Retina (tissue), 1 donor: ENCODE measurements around the gene NKX2-8.

Experiments
- DNase-seq: peaks from one replicate; pipeline ENCODE4 v3.0.0-alpha.2; 2016

NKX2-8 gene

DNA sequence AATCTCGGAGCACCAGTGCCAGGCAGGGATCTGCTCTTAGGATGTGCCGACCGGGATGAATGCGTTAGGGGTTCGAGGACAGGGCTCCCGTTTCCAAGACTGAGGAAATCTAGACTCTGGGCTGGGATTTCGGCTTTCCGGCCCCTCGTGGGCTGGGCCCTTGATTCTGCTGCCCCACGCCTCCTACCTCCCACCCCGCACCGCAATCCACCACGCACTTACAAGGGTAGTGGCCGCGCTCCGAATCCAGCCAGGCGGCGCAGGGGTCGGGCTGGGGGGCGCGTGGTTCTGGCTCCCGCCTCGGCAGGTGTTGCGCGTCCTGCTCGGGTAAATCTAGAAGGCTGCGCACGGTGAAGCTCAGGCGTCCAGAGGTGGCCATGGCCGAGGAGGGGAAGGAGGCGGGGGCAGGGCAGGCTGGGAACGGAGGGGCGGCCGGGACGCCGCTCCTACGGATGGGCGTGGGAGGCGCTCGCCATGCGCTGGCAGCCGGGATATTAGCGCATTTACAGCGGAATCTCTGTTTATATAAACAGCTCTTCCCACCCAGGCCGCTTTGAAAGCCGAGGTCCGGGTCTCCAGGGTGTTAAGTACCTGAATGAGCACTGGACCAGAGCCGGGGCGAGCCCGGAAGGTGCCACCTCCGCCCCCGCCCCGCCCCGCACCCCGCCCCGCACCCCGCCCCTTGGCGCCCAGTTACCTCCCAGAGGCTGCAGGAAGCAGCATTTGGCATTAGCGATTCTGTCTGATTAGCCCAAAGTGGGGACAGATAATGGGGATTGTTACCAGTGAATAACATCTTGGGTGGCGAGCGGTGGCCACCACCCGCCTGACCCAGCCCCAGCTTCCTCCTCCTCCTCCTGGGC lies at the start of gene NKX2-8:
Gene NKX2-8 (minus strand): TSS at position 604 of the 863 bp plus-strand sequence. CDS start 225 bp downstream, at position 379.
- no peak for DNase-seq

DNA sequence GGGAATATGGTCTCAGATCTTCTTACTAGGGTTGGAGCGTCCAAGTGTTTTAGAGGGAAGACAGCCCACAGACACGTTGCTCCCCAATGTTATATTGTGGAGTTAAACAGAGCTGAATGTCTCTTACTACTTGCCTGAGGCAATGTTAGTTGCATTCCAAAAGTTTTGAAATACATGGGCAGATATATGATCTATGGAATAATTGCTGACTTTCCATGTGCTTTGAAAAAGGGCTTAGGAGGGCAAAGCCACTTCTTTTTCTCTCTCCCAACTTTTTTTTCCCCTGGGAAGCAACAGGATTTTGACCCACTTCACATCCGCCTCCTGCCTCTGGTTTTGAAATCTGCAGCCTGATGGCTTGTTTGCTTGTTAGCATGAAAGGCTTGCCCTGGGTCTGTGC lies 45.6 kb upstream of the NKX2-8 start:
- no peak for DNase-seq

DNA sequence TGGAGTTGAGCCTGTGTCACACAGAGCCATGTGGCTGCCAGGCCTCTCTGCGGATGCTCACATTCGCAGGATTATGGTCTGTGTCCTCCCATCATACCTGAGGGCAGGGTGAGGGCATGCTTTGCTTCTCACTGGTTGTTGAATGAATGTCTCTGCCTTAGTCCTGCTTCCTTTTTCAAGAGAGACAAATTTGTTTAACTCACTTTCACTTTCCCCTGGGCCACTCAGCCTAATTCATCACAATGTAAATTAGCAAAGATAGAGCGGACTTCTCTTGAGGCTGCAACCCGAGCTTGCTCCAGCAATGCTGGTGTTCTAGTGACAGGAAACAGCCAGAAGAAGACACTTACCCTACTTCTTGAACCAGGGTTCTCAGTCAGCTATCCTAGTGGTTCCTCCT lies 43.7 kb upstream of the NKX2-8 start:
- no peak for DNase-seq

DNA sequence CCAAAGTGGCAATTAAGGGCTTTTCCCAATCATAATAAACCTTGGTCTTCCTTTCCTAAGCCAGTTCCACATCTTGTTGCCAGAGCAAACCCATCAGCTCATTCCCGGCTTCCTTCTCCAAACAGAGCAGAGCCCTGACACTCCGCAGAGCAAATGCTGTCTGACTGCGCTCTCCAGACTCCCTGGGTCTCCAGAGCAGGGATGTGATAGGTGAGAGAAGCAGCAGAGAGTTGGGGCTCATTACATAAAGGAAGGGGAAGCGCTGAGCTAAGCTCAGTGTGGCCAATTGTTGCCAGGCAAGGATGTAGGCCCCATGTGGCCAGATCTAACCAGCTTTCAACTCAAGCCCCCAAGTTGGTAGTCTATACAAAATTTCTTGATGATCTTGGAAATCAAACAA lies 43.0 kb upstream of the NKX2-8 start:
- DNase-seq, result no peak

DNA sequence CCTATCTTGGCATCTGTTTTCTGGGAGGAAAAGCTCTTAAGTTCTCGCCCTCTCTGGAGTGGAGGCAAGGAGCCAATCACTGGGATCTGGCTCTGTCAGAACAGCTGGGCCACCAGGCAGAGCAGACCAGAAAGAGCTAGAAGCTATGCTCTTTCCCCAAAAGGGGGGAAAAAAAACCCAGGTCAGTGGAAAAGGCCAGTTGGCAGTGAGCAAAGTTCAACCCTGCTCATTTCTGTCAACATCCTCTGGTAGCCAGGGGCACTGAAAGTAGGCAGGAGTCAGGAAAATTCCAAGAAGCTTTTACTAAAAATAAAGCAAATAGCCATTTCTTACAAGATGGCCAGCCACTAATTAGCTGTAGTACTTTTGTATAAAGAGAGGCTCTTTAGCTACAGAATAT lies 42.6 kb upstream of the NKX2-8 start:
- DNase-seq, result no peak

DNA sequence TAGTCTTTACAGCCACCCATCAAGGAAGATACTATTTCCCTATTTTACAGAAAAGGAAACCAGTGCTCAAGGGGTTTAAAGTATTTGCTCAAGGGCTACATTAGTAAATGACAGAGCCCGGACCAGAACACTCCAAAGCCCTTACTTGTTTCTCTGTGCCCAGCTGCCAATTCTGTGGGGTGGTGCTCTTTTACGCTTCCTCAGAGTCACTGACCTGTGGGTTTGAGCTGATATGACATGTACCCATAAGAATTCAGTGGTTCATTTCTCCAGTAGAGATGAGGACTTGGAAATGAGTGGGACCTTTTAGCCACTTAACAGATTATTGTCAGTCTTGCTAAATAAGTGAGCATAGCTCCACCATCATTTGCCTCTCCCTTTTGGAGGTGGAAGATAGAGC lies 37.4 kb upstream of the NKX2-8 start:
- no peak for DNase-seq

DNA sequence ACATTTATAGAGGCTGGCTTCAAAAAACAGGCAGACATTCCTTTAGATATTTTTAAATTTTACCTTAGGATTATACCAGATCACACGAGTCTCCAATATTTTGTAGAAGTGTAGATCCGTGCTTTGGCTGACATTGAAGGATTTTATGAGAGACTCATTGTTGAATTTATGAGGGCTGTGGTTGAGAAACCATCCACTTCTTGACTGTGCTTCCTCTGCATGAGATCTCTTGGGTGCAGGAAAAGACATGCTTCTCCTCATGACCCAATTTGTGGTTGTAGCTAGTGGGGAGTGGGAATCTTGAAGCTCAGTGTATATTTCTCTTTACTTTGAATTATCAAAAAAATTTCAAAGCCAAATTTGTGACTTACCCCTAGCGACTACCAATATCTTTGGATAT lies 36.7 kb upstream of the NKX2-8 start:
- DNase-seq, result no peak

DNA sequence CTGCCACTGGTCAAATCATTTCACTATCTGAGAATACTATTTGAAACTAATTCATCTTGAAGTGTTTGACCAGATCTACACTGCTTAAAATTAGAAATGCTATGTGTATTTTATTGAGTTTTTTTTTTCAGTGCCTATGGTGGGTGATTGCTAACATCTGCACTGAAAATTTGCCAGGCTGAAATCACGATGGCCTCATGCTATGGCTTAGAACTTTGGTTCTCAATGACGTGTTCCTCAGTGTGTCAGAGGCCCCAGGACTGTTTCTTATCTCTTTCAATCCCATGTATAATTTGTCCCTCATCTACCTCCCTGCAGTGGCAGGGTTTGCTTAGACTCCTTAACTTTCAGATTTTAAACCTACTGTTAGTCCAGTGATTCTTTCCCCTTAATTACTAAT lies 36.2 kb upstream of the NKX2-8 start:
- DNase-seq, result no peak

DNA sequence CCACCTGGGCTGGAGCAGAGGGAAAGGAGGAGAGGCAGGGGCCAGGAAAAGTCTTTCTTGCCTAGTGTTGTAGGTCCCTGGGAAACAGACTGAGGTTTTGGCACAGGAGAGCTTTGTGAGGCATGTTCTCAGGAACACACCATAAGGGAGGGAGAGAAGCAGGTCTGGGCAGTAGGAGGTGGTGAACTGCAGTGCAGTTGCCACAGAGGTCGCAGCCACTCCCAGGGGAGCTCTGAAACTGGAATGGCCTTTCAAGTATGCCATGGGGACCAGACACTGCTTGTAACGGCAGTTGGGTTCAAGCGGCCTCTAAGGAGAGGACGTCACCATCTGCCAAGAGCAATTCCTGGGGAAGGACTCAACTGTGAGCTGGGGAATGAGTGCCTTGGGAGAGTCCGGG lies 35.4 kb upstream of the NKX2-8 start:
- no peak for DNase-seq

DNA sequence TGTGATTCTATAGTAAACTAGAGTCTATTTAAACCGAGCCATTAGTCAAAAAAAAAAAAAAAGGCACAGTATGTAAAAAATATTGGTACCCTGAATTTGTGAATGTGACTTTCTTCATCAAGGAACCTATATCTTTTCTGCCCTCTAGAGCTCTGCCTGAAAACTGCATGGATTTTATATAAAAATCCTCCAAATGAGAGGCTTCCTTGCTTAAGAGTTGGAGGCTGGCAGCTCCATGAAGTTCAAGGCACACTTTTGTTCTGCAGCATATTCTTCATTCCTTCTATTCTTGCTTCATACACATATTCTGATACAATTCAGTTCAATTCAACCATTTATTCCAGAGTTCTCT lies 23.1 kb upstream of the NKX2-8 start:
- no peak for DNase-seq

DNA sequence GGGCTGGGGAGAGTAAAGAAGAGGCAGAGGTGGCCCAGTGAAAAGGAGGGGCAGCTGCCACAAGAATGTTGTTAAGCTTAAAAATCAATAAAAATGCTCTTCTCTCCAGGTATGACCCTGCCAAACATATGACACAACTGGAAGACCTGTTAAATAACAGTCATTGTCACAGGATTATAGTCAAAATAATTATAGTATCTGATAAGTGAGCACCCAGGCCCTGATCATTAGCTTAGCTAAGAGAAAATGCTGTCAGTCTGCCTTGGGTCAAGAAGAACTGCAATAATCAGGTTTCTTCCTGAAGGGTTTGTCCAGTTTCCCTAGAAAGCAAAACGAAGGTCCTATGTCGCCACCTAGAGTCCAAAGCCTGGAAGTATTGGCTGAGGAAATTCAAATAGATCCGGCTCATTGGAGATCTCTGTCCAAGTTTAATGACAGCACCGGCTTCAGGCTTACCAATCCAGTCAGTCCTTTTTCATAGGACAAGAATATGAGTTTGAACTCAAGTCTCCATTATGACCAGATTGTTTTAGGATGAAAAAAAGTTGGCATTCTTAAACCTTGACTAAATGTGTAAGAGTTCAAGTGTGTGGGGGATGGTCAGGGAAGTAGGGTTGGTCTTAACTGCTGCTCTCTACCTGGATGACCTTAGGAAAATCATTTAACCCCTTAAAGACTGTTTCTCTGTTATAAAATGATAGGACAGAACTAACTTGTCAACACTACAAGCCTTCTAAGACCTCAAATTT lies 22.5 kb upstream of the NKX2-8 start:
- peak; percentile 76 for DNase-seq

DNA sequence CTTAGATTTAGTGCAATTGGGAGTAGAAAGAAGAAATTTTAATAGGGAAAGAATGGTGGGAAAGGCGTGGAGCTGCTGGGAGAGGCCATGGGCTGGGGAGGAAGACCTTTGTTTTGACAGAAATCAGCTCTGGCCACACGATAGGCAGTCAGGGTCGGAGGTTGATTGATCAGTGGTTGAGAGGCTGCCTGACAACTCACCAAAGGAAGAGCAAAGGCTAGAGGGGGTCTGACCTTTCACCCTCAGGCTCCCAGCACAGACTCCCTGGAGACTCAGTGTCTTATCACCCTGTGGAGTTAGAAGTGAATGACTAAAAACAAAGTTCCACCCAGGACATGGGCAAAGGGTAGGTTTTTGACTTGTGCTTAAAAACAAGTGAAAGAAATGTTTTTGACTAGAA lies 18.0 kb upstream of the NKX2-8 start:
- DNase-seq, result no peak

DNA sequence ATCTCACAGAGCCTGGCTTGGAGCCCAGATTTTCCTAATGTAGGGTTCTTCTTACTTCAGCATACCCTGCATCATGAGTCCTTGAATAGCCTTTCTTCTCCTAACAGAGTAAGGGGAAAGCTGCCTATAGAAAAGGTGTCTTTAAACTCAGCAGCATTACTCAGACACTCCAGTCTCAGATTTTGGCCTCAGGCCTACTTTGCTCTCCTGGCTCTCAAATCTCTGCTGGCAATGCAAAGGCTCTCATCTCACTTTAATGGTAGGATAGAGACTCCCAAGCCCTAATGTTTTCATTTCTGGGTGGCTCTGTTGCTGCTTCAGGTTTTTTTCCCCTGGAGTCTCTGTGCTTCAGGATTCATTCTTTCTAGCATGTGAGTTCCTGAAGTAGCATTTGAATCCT lies 9.1 kb upstream of the NKX2-8 start:
- DNase-seq, result no peak

DNA sequence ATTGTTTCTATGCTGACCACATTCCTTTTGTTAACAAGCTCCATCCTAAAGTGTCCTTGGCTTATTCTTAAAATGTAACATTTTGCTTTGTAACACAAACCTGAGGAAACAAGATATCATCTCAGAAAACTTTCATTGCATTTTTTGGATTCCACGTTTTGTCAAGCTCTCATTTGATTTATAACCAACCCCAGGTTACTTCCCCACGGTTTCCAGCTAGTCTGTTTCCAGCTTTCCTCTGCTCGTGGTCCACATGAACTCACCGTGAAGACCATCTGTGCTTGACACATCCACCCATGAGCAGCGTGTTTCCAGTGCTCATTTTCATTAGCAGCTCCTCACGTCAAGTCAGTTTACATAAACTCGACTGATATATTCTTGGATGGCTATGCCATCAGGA lies 6.4 kb upstream of the NKX2-8 start:
- DNase-seq, result peak; percentile 33

DNA sequence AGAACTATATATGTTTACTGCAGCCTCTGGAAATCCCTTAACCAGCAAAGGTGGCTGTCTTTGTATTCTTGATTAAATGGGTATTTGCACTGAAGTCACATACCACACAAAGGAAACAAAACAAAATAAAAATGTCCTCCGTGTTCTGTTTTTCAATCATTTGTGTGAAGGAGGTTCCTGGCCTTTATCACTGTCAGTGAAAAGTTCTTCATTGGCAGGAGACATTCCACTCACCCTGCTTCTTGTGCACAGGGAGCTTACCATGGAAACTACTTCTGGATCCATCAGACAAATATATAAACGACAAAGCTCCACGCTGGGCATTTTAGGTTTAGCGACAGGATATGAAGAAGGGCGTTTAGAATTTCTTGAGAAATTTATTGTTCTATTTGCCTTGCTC lies 5.7 kb upstream of the NKX2-8 start:
- no peak for DNase-seq

DNA sequence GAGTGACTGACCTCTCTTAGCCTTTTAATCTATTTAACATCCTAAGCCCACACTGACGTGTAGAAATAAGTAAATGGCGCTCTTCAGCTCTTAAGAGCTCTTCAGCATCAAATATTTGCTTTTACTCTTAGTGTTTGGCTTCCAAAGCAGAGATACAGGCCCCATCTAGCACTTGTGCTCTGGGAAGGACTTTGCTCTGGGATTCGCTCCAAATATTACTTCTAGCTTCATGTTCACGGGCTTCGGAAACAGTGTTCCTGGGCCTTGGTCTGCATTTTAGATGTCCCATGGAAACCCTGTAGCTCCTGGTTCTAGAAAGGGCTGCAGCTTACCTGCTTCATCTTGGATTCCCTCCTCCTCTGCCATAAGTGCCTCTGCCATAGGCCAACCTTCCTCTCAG lies 2.7 kb upstream of the NKX2-8 start:
- DNase-seq, result no peak

DNA sequence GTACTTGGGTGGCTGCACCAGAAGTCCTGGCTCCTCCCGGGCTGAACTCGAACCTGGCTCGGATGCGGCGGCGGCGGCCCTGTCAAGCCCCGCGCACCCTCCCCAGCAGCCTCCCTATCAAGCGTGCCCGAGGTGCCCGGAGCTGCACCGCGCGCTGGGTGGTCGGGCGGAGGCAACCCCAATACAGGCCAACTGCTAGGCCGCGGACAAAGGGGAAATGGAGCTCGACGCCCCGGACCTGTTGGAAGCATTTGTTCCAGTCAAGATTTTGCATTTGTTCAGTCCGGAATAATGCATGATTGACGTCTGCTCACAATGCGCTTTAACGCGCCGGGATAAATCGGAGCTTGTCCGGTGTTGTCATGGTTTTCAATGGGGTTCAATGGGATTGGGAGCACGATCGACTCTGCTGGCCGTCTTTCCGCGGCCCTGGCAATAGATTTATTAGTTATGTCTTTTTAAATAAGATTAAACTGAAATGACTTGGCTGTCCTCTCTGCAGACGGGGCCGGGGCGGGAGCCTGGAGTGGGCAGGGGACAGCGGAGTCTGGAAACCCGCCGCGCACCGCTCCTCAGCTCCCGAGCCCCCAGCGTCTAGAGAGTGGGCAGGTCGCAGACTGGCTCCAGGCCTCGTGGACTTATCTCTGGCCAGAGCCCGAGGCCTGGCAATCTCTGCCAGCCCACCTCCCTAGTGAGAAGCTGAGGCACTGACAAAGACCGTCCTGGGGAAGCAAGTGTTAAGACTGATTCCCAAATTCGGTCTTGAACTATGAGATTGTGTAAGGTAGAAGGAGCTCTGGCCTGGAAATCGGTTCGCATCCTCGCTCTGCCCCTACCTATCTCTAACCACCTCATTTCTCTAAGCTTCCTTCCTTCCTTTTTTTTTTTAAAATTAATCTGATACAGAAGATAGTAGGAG lies 1.7 kb upstream of the NKX2-8 start:
- peak; percentile 58 for DNase-seq

DNA sequence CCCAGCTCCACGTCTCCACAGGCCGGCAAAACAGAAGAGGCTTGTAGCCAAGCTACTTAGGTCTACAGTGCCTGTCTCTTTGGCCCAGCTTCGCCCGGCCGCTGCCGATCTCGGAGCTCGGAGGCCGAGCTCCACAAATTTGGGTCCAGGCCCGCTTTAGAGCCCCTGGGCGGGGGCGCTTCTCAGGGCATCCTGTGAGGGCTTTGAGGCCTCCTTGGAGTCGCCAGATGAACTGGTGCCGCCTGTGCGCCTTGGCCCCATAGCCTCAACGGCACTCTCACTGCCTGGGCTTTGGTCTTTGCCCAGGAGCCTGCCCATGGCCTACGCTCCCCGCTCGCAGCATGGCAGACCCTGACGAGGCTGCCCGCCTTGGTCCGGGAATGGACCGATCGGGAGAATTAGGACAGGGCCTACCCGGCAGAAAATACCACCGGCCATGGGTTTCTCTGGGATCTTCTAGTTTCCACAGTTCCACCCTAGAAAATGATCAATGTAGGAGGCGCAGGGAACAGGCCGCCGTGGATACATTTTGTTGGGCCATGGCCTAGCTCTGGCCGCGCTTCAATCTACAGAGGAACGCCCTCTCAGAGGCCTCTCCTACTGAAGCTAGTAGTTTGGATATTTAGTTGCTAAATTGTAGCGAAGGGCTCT lies 953 bp upstream of the NKX2-8 start:
- peak; percentile 46 for DNase-seq

DNA sequence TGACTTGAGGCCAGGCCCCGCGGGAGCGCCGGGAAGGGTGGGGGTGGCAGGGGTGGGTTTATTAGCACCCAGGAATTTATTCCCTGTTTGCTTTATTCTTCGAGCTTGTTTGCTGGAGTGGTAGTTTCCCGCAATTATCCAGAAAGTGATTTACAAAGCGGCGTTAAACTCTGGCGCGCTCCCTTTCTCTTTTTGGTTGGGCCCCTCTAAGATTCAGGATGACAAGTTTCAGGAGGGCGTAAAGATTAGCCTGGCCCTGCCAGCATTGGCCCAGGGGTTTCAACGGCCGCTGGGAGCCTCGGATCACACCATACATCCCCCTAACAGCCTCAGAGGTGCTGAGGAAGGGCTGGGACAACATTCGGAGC lies 444 bp upstream of the NKX2-8 start:
- no peak for DNase-seq

DNA sequence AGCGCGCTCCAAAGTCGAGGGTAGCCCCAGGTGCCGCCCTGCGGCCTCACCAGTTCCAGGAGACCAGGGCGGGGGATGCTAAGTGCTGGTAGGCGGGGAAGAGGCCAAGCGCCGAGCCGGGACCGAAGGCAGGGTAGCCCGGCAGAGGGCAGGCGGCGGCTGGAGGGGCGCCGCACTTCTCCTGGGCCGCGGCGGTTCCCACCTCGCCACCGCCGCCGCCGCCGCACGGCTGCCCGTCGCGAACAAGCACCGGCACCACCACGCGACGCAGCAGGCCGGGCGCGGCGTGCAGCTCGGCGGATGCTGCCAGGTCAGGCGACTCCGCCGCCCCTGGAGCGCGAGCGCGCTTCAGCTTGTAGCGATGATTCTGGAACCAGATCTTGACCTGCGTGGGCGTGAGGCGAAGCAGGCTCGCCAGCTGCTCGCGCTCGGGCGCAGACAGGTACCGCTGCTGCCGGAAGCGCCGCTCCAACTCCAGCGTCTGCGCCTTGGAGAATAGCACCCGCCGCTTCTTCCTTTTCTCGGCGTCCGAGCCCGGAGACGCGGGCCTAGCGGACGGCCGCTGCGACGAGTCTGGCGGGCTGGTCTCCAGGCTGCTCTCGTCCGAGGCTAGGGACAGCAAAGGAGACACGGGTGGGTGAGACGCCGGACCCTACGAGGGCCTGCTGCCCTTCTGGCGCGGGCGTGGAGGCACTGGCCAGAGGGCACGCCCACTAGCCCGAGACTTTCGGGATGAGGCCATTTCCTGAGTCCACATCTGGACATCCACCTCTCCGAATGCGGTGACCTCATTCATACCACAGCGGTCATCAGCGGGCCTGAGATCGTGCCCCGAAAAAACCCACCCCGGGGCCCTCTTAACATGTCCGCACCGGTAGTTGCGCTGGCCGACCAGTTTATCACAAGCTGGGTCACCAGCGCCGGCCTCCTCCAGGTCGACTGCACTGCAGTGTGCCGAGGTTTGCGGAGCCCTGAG lies 1.3 kb downstream of the NKX2-8 start:
- peak; percentile 83 for DNase-seq

DNA sequence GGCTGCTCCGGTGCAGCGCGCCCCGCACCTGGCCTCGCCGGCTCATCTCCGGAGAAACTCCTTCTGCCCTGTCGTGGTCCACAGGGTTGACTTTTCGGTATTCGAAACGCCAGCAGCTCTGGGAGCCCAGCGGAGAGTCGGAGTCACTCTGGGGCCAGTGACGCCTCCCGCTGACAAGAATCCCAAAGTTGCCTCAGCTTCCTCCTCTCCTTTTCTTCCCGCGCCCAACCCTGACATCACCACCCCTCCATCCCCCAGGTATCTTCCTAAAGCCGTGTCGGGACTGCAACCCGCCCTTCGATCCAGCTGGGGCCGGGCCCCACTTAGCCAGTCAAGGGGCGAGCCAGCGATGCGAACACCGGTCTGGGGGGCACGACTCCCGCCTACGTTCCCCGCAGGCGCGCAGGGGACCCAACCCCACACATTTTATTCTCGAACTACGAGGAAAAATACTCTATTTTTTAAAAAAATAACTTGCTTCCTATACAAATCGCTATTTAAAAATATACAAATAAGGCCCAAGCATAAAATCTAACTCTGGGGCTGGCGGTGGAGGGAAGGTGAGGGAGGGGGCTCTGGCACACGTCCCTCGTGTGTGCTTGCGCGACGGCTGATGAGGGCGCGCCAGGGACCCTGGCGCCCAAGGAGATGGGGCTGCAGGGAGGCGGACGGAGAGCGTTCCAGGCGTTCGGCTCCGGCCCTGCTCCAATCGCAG lies 2.1 kb downstream of the NKX2-8 start:
- no peak for DNase-seq
